ENCODE results near the gene IGFBP4.

The IGFBP4 gene

GRCh38 chr17:40436636-40437035 is 6.6 kb upstream of the IGFBP4 start:
- Histone ChIP-seq H3K79me2 (ENCODE audit: control insufficient read depth, low read length) (no peaks in the 10 kb centered on the region), H3K36me3 (ENCODE audit: control insufficient read depth, low read length) (no peaks in the 10 kb centered on the region), H3K9me3 (ENCODE audit: control insufficient read depth, insufficient read depth, low read length) (no peaks in the 10 kb centered on the region), H3K4me3 (ENCODE audit: low read length) (no peak overlapping the region), H3K27me3 (ENCODE audit: control insufficient read depth, low read length) (peaks cover 10% of the 10 kb centered on the region), H4K20me1 (ENCODE audit: control insufficient read depth, insufficient read depth, low read depth, low read length) (no peaks in the 10 kb centered on the region), H3K4me2 (ENCODE audit: low read length) (no peak overlapping the region), H3F3A (ENCODE audit: control insufficient read depth, insufficient read depth) (no peaks in the 10 kb centered on the region), H3K27ac (ENCODE audit: low read depth, low read length) (no peak overlapping the region), H3K4me1 (ENCODE audit: control insufficient read depth, low read length) (peaks cover 7% of the 10 kb centered on the region; the same call in 1 of the 2 replicates), H3K9me2 (replicated peaks; ENCODE audit: control insufficient read depth, low read length) (no peaks in the 10 kb centered on the region)
- no peak for TF ChIP-seq CTCF (IDR thresholded peaks at IDR 0.05; ENCODE audit: low read depth, low read length, poor library complexity, severe bottlenecking)
- TF ChIP-seq EZH2phosphoT487 (IDR thresholded peaks at IDR 0.05; ENCODE audit: borderline replicate concordance, low read length) = no peak

GRCh38 chr17:40437095-40437732 is 6.0 kb upstream of the IGFBP4 start:
- TF ChIP-seq EZH2phosphoT487 (IDR thresholded peaks at IDR 0.05; ENCODE audit: borderline replicate concordance, low read length) (no peak), CTCF (IDR thresholded peaks at IDR 0.05; ENCODE audit: low read depth, low read length, poor library complexity, severe bottlenecking) (no peak)
- Histone ChIP-seq H3K4me1 (ENCODE audit: control insufficient read depth, low read length) (peaks cover 7% of the 10 kb centered on the region; the same call in 1 of the 2 replicates), H3K79me2 (ENCODE audit: control insufficient read depth, low read length) (no peaks in the 10 kb centered on the region), H3K4me3 (ENCODE audit: low read length) (no peak overlapping the region), H3K4me2 (ENCODE audit: low read length) (no peak overlapping the region), H3K9me3 (ENCODE audit: control insufficient read depth, insufficient read depth, low read length) (no peaks in the 10 kb centered on the region), H3K36me3 (ENCODE audit: control insufficient read depth, low read length) (no peaks in the 10 kb centered on the region), H3K27ac (ENCODE audit: low read depth, low read length) (no peak overlapping the region), H3K9me2 (replicated peaks; ENCODE audit: control insufficient read depth, low read length) (no peaks in the 10 kb centered on the region), H4K20me1 (ENCODE audit: control insufficient read depth, insufficient read depth, low read depth, low read length) (no peaks in the 10 kb centered on the region), H3K27me3 (ENCODE audit: control insufficient read depth, low read length) (peaks cover 11% of the 10 kb centered on the region), H3F3A (ENCODE audit: control insufficient read depth, insufficient read depth) (no peaks in the 10 kb centered on the region)

- Histone ChIP-seq H3K9me3 (ENCODE audit: control insufficient read depth, insufficient read depth, low read length) (no peaks in the 10 kb centered on the region), H3K9me2 (replicated peaks; ENCODE audit: control insufficient read depth, low read length) (no peaks in the 10 kb centered on the region), H3F3A (ENCODE audit: control insufficient read depth, insufficient read depth) (no peaks in the 10 kb centered on the region), H3K4me1 (ENCODE audit: control insufficient read depth, low read length) (peaks cover 9% of the 10 kb centered on the region), H3K27me3 (ENCODE audit: control insufficient read depth, low read length) (peaks cover 38% of the 10 kb centered on the region), H3K79me2 (ENCODE audit: control insufficient read depth, low read length) (no peaks in the 10 kb centered on the region), H3K4me2 (ENCODE audit: low read length) (no peak overlapping the region), H3K27ac (ENCODE audit: low read depth, low read length) (no peak overlapping the region), H3K36me3 (ENCODE audit: control insufficient read depth, low read length) (no peaks in the 10 kb centered on the region), H3K4me3 (ENCODE audit: low read length) (no peak overlapping the region), H4K20me1 (ENCODE audit: control insufficient read depth, insufficient read depth, low read depth, low read length) (no peaks in the 10 kb centered on the region)
- TF ChIP-seq CTCF (IDR thresholded peaks at IDR 0.05; ENCODE audit: low read depth, low read length, poor library complexity, severe bottlenecking) (no peak), EZH2phosphoT487 (IDR thresholded peaks at IDR 0.05; ENCODE audit: borderline replicate concordance, low read length) (no peak)
Measured at GRCh38 chr17:40440166-40440565, 3.1 kb upstream of the IGFBP4 start.

Measured in DOHH2 (cell line).